GM19397 (cell line): ENCODE results near the gene NDUFB6.
"Not testable (repeated sequence)": the region's sequence is repeated elsewhere in the genome, so short reads cannot be mapped to it uniquely, and the experiment has no call there.

ENCODE experiments used
- ATAC-seq: cut with Tn5 transposase; IDR thresholded peaks from one replicate; pipeline ENCODE4 v1.9.1; 2021; ENCODE audit warnings: mild to moderate bottlenecking, moderate library complexity; ENCODE audit not compliant: unreplicated experiment

NDUFB6 gene

DNA sequence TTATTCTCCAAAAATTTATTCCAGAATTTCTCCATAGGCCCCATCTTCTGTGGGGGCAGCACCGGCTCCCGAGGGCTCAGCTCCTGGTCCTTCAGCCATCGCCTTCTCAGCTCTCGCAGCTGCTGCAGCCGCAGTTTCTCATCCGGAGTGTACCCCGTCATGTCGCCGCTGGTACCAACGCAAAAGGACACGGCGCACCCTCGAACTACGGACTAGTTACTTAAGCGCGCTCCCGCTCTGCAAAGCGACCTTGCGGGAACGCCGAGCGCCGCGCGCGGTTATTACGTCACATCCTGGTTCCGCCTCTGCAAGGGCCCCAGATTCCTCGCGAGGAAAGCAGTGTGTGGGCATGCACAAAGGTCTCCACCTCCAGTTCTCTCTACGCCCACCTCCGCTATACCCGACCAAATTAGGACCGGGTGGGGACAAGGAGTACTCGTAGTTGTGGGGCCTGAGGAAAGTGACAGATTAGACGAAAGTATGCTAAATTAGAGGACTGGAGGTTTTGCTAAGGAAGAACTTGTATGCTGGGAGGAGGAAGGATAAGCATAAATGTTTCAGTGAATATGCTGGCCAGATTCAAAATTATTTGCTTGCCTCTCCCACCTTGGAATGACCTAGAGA is at the start of gene NDUFB6:
Gene NDUFB6 (minus strand): TSS at position 260 of the 624 bp plus-strand sequence. CDS start 99 bp downstream, at position 161.
- ATAC-seq = peak; percentile 90

DNA sequence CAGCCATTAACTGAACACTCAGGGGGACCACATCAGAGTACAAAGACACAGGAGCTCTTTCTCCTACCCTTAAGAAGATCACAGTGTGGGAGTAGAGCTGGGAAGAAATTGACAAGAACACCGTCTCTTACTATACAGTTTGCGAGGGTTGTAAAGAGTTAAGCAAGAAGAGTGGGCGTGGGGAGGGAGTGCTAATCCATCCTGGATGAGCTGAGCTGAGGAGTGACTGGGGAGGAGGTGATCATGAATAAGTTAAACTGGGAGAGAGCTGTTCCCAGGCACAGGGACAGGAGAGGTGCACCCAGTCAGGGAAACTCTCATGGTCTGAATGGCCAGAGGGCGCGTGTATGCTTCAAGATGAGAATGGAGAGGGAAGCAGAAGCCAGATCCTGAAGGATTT is 45.3 kb upstream of the NDUFB6 start:
- ATAC-seq = no peak

DNA sequence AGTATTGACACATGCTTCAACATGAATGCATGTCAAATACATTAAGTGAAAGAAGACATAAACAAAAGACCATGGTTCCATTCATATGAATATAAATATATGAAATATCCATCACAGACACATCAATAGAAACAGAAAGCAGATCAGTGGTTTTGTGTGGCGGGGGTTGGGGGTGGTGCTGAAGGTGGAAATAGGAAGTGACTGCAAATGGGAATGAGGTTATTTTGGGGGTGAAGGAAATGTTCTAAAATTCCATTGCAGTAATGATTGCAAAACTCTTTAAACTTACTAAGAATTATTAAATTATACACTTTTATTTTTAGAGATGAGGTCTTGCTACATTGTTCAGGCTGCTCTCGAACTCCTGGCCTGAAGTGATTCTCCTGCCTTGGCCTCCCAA is 33.9 kb upstream of the NDUFB6 start:
- no peak for ATAC-seq

DNA sequence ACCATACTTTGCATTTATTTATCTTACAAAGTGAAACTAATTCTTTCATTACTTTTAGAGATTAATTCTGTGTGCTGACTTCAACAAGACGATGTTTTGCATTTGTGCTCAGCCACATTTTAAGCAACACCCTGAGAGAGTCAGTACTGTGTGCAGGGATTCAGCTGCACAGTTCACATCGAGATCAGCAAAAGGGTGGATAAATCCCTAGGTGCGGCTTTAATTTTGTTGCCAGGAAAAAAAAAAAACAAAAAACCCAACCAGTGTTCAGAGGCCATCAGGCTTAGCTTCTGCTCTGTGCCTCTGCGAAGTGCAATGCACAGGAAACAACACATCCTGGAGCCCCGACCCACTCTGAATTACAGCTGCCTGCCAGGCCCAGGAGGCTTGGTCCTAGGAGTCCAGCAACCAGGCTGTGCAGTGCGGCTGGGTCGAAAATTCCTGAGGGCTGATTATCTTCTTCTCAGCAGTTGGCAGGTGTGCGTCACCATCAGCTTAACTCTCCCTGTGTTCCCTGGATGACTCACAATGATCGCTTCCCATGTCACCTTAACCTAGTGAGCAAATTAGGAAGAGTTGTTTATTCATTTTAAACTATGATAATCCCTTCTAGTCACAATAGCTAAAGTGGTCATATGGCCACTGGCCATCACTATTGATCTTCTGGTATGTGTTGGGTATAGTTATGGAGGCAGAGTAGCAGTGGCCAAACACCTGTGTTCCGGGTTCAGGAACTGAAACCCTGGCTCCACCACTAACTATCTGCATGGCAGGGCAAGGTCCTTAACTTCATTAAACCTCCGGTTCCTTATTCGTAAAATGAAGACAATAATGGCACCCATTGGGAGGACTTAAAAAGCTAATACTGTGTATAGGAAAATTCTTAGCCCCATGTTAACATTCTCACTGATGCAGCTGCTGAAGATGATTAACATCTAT is 31.2 kb upstream of the NDUFB6 start:
- peak; percentile 94 for ATAC-seq

DNA sequence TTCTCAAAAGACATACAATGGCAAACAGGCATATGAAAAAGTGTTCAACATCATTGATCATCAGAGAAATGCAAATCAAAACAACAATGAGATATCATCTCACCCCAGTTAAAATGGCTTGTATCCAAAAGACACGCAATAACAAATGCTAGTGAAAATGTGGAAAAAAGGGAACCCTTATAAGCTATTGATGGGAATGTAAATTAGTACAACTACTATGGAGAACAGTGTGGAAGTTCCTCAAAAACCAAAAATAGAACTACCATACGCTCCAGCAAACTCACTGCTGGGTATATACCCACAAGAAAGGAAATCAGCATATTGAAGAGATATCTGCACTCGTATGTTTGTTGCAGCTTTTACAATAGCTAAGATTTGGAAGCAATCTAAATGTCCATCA is 26.1 kb upstream of the NDUFB6 start:
- not testable (repeated sequence) for ATAC-seq

DNA sequence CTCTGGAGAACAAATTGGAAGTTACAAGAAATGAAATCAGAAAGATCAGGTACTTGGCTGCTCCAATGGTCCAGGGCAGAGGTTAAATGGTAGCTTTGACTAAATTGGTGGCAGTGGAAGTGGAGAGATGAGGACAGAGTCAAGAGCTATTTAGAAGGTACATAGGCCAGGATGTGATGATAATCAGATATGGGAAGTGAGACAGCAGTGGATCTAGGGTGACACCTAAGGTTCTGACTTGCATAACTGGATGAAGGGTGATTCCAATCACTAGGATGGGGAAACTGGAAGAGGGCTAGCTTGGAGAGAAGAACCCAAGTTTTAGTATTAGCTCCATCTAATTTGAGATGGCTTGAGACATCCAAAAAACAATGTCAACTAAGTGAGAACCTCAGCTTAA is 24.0 kb upstream of the NDUFB6 start:
- no peak for ATAC-seq

DNA sequence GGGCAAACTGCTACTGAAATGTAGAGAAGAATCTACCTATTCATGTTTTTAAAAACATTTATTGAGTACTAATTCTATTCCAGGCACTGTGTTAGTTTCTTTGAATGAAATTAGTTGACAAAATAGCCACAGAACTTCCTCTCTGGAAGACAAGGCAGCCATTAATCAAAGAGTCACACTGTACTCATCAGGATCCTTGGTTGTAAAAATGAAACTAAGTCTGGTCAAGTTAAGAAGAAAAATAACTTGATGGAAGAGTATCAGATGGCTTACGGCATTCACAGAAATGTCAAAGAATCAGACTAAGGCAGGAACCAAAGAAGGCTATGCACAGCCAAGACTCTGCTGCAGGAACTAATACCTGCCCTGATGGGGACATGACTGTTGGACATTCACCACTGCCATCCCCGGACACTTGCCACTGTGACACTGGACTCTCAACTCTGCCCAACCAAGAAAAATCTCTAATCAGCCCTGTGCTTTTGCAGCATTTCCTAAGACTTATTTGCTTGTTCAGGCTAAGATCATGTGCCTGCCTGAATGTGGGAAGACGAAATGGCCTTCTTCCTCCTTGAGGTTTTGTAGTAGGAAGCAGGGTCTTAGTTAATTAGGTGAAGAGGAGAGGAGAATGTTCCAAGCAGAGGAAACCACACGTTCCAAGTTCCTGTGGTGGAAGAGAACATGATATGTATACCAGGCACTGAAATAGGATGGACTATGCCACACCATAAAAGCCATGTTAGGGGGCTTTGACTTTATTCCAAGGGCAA is 23.3 kb upstream of the NDUFB6 start:
- ATAC-seq = no peak

DNA sequence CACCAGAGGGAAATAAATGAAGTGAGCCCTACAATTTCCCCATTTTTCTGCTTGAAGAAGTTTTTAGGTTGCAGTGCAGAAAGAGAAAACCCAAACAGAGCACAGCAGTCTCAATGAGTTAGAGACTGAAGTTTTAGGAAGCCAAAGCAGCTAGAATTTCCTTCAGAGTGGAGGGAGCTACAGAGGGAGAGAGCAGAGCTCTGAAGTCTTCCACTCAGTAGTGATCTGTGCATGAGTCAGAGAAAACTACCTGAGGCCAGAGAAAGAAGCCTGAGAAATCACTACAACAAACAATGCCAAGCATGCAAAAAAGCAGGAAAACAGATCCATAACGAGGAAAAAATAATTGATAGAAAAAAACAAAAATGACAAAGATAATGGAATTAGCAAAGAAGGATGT is 17.9 kb upstream of the NDUFB6 start:
- ATAC-seq = no peak

DNA sequence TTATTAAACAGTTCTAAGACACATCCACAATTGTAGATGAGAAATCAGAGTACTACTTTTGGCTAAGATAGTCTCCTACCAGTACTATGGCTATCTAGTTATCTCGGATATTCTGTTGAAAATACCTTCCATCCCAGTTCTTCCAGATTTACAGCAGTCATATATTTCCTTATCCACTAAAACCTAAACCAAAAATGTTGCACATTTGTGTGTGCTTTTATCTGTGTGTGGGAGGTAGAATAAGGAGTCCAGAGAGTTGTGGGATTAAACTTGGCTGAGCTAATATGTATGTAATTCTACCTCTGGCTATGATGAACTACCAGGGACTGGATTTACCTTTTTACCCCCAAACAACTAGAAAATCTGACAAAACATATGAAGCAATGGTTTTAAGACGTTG is 17.5 kb upstream of the NDUFB6 start:
- ATAC-seq = no peak

DNA sequence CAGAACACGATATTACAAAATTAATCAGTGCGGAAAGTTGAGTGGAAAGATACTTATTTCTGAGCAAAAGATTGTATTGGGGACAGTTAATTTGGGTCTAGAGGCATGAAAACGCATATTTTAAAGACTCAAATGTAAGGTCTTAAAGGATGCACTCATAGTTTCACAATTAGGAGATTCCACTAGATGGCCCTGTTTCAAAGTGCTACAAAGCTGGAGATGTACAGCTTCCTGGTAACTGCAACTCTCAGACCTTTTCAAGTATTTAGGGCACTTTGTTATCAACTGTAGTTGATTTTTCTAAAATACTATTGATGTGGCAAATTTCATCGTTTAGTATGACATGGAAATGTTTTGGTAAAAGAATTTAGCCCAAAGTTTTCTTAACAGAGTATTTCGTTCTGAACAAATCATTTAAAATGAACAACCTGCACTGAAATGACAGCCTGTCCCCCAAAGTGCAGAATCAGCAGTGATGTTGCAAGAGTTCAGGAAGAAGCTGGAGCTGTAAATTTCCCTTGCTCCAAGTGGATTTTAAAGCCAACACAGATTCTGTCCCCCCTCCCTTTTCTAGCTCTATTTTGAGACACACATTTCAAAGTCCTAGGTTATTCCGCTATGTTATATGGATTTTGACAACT is 16.2 kb upstream of the NDUFB6 start:
- peak; percentile 82 for ATAC-seq

DNA sequence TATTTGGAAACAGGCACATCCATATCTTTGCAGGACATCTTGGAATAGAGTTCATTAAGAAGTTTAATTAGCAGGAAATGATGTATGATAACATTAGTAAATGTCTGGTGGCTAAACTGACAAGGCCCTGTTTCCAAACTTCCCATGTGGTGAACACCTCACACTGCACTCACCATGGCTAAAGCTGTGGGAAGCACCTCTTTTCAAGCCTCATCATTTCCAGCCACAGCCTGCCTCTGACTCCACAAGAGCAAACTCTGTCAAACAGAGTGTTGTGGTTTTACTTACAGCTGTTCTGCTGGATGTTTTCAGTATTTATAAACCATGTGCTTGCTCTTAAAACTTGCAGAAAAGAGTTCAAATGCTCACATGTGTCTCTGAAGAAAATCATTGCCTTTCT is 14.9 kb upstream of the NDUFB6 start:
- no peak for ATAC-seq

DNA sequence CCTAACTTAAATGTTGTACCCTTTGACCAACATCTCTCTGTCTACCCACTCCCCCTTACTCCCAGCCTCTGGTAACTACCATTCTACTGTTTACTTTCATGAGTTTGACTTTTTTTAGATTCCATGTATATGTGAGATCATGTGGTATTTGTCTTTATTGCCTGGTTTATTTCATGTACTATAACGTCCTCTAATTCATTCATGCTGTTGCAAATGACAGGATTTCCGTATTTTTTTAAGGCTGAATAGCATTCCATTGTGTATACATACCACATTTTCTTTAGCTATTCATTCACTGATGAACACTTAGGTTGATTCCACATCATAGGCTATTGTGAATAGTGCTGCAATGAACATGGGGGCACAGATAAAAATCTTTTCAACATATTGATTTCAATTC is 11.8 kb upstream of the NDUFB6 start:
- no peak for ATAC-seq

DNA sequence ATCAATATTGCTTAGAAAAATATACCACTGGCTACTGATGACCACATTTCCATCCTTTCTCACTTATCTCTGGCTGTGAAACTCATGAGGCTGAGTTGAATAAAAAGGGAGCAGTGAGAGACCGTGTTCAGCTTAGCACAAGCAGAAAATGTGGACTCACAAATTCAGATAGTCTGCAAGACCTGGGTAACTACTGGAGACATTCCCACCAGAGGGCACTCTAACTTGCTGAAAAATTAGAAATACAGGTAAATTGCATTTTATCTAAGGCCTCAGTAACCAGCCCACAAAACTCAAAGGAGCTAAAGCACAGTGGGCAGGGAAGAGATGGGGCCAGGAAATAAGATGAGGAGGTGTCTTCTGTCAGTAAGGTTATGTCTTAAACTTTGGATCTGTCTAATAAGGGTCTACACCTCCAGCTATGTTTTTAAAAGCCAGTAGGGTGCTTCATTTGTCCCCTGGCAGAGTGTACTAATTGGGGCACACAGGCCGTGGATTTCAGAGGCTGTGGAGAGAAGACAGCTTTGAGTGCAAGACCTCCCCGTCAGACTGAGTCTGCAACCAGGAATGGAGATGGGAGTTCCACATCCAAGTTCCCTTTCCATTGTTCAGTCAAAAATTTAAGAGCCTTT is 8.7 kb upstream of the NDUFB6 start:
- no peak for ATAC-seq

DNA sequence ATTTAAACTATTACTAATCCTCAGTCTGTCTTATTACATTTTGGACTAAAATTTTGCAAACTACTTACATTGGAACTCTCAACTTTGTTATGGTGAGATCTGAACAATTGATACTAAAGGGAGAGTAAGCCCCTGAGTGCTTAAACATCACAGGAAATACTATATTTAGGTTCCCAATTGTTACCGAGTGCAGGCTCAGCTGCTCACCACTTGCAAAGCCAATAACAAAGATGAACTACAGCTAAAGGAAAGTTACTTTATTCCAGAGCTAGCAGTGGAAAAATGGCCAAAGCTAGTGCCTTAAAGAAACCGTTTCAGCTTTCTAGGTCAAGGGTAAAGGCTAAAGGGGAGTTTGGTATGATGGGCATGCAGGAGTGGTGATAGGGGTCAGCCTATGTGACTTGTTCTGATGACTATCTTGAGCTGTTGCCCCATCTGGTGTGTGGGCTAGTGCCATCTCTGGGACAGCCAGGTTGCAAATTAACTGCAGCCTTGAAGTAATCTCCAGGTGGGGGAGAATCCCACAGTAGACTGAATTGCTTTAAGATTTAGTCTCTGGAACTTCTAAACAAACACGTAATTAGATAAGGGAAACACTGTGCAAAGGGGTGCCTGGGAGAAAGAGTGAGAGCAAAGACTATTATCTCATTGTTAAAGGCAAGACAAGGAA is 7.8 kb upstream of the NDUFB6 start:
- ATAC-seq = no peak

DNA sequence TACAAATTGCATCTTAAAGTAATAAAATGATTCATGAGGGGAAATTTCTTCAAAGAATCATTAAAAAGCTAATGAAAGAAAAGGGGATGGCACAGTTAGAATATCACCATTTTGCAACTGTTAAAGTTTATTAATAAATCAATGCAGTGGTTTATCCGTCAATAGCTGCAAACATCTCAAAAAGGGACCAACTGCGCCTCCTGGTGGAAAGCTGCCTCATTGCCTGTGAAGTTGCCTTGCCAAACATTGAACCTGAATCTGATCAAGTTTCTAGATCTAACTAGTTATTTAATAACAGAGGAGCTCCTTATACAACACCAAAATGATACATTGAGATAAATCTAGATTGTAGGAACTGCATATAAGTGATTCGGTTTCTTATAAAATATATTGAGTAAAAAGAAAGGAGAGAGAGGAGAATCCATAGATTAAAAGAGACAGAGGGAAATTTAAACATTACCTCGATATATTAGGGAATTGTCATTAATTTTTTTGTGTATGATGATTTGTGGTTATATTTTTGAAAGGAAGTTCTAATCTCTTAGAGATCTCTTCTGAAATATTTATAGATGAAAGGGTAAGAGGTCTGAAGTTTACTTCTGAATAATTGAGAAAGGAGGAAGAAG is 6.9 kb upstream of the NDUFB6 start:
- ATAC-seq = no peak

DNA sequence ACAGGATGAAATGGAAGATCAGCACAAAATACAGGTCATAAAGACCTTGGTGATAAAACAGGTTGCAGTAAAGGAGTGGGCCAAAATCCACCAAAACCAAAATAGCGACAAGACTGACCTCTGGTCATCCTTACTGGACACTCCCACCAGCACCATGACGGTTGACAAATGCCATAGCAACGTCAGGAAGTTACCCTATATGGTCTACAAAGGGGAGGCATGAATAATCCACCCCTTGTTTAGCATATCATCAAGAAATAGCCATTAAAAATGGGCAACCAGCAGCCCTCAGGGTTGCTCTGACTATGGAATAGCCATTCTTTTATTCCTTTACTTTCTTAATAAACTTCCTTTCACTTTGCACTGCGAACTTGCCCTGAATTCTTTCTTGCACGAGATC is 6.0 kb upstream of the NDUFB6 start:
- no peak for ATAC-seq

DNA sequence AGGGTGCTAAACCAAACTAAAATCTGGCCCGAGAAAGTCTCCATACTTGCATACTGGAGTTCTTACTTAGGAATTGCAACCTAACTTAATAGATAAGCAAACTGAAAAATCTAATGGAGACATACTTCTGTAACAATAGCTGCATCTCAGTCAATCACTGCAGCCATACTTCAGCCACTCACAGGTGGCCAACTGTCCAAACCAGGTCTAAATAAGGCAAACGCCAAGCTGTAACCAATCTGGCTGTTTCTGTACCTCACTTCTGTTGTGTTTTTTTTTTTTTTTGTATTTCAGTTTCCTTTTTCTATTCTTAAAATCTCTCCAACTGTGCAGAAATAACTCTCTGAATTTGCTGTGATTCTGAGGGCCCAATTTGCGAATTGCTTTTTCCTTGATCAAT is 4.4 kb upstream of the NDUFB6 start:
- ATAC-seq = no peak

DNA sequence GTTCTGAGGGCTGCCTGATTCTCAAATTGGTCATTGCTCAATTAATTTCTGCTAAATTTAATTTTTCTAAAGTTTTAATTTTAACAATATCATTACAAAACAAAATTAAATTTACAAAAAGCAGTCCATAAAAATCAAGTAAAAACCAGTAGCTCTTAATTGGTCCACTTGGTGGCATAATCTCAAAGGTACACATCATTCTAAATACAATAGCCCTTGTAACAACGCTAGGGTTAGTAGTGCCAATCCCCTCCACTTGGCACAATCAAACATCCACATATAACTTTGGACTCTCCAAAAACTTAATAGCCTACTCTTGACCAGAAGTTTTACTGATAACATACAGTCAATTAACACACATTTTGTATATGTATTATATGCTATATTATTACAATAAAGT is 1.9 kb upstream of the NDUFB6 start:
- ATAC-seq = no peak

DNA sequence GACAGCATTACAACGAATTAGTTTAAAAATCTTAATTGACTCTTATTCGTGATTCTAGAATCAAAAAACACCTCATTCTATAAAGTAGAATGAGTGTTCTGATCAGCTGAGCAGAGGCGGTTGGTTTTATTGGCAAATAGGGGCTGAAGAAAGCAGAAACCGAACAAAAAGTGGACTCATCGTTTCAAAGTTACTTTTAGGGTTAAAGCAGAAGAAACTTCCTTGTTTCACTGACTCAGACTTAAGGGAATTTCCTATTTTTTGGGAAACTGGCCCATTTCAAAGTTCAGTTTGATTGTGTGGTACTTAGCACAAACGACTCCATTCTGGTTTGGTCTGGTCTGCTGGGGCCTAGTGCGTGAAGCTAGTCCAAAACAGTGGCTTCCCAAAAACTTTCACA is 862 bp upstream of the NDUFB6 start:
- ATAC-seq = no peak
